Ovary (tissue), 3 donors: ENCODE measurements around the gene CCR9.

Experiments used
- POLR2A ChIP-seq: fragments of 450-650 bp; IDR thresholded peaks from one replicate; pipeline ENCODE4 v1.6.1; 2017; ENCODE audit warnings: antibody characterized with exemption, mild to moderate bottlenecking, moderate library complexity
- TF ChIP-seq, protein P1 (sequence below), 3 donors: fragments of 450-650 bp in 2 of 3; fragments of 200-600 bp in 1 of 3; IDR thresholded peaks; one replicate each; pipeline versions ENCODE4 v1.5.1 to v1.8.0; 2016 to 2022; ENCODE audit warnings: antibody characterized with exemption in 3 of 3, mild to moderate bottlenecking in 1 of 3
- donor health status: DM: no; HTN: no; CAD: no.

DNA sequence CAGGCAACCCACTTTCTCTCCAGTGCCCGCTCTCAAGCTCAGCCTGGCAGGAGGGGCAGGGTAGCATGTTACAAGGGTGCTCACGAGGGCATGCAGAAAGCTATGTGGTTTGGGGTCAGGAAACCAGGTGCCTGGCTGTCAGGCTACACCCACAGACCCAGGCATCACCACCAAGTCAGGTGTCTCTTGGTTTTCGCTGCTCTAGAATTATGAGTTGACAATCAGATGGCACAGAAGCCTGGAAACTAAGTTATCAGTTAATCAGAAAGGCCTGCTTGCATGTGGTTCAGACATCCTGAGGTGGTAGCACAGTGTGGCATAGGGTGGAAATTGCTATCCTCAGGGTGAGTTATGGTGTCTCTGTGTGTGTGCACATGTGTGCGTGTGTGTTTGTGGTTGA lies 16.2 kb upstream of the CCR9 start:
- TF ChIP-seq, protein P1, sequence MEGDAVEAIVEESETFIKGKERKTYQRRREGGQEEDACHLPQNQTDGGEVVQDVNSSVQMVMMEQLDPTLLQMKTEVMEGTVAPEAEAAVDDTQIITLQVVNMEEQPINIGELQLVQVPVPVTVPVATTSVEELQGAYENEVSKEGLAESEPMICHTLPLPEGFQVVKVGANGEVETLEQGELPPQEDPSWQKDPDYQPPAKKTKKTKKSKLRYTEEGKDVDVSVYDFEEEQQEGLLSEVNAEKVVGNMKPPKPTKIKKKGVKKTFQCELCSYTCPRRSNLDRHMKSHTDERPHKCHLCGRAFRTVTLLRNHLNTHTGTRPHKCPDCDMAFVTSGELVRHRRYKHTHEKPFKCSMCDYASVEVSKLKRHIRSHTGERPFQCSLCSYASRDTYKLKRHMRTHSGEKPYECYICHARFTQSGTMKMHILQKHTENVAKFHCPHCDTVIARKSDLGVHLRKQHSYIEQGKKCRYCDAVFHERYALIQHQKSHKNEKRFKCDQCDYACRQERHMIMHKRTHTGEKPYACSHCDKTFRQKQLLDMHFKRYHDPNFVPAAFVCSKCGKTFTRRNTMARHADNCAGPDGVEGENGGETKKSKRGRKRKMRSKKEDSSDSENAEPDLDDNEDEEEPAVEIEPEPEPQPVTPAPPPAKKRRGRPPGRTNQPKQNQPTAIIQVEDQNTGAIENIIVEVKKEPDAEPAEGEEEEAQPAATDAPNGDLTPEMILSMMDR (IDR thresholded peaks at IDR 0.05) = no peak
- no peak for TF ChIP-seq POLR2A
